ENCODE measurements around the gene MED1. TPM values are rescaled to one million over a fixed set of nuclear protein-coding genes. Genes with fewer than 3 reads are reported as not detected.

Gene MED1
- total and polyA plus RNA-seq, 9 of the 15 experiments (the other 6 are each of a cell fraction or from before 2014, with no cell fraction given), result 14.0 to 59.8 (median 46.7) TPM

DNA sequence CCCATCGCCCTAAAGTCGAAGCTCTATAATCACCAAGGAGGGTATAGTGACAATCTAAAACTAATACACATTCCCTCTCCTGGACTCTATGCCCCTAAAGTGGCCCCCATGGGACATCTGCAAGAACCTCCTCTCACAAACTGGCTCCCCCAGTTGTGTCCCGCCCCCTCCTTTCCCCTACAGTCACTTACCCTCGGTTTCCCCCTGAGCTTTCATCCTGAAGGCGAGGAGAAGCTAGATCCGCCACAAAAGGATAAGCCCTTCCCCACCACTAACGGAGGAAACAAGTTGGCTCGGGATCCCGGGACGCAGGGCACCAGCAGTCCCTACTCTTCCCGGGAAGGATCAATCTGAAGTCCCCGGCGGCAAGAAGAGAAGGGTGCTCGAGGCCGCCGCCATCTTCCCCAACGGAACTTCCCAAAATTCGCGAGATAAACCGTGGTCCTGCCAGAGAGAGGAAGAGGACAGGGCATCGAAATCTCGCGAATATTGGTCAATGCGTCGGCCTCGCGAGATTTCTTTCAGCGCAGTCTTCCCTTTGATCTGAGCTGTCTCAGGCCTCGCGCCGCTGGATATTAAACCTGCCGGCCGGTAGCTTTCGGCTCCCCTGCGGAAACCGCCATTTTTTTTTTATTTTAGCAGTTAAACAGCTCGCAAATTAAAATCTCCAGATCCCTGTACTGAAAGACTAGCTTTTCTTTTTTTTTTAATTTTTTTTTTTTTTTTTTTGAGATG, at the start of gene MED1 (continued):
- TF ChIP-seq LEF1 (IDR thresholded peaks at IDR 0.05), result peak; percentile 97
- TF ChIP-seq, protein P1, sequence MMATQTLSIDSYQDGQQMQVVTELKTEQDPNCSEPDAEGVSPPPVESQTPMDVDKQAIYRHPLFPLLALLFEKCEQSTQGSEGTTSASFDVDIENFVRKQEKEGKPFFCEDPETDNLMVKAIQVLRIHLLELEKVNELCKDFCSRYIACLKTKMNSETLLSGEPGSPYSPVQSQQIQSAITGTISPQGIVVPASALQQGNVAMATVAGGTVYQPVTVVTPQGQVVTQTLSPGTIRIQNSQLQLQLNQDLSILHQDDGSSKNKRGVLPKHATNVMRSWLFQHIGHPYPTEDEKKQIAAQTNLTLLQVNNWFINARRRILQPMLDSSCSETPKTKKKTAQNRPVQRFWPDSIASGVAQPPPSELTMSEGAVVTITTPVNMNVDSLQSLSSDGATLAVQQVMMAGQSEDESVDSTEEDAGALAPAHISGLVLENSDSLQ (IDR thresholded peaks at IDR 0.05), result 0 out of 2 replicates have a peak, but pooled peaks have one; percentile 26
- no peak for TF ChIP-seq ZNF668 (CRISPR knock-in tag; IDR thresholded peaks at IDR 0.05)
- TF ChIP-seq EGR1 (conservative IDR thresholded peaks at IDR 0.05), result peak; percentile 79
- peak; percentile 68 for TF ChIP-seq ASH1L (IDR thresholded peaks at IDR 0.05; ENCODE audit: borderline replicate concordance, low read depth, partially characterized antibody)
- TF ChIP-seq HSF4 (CRISPR knock-in tag; IDR thresholded peaks at IDR 0.05; ENCODE audit: borderline replicate concordance), result no peak
- TF ChIP-seq, protein P2, sequence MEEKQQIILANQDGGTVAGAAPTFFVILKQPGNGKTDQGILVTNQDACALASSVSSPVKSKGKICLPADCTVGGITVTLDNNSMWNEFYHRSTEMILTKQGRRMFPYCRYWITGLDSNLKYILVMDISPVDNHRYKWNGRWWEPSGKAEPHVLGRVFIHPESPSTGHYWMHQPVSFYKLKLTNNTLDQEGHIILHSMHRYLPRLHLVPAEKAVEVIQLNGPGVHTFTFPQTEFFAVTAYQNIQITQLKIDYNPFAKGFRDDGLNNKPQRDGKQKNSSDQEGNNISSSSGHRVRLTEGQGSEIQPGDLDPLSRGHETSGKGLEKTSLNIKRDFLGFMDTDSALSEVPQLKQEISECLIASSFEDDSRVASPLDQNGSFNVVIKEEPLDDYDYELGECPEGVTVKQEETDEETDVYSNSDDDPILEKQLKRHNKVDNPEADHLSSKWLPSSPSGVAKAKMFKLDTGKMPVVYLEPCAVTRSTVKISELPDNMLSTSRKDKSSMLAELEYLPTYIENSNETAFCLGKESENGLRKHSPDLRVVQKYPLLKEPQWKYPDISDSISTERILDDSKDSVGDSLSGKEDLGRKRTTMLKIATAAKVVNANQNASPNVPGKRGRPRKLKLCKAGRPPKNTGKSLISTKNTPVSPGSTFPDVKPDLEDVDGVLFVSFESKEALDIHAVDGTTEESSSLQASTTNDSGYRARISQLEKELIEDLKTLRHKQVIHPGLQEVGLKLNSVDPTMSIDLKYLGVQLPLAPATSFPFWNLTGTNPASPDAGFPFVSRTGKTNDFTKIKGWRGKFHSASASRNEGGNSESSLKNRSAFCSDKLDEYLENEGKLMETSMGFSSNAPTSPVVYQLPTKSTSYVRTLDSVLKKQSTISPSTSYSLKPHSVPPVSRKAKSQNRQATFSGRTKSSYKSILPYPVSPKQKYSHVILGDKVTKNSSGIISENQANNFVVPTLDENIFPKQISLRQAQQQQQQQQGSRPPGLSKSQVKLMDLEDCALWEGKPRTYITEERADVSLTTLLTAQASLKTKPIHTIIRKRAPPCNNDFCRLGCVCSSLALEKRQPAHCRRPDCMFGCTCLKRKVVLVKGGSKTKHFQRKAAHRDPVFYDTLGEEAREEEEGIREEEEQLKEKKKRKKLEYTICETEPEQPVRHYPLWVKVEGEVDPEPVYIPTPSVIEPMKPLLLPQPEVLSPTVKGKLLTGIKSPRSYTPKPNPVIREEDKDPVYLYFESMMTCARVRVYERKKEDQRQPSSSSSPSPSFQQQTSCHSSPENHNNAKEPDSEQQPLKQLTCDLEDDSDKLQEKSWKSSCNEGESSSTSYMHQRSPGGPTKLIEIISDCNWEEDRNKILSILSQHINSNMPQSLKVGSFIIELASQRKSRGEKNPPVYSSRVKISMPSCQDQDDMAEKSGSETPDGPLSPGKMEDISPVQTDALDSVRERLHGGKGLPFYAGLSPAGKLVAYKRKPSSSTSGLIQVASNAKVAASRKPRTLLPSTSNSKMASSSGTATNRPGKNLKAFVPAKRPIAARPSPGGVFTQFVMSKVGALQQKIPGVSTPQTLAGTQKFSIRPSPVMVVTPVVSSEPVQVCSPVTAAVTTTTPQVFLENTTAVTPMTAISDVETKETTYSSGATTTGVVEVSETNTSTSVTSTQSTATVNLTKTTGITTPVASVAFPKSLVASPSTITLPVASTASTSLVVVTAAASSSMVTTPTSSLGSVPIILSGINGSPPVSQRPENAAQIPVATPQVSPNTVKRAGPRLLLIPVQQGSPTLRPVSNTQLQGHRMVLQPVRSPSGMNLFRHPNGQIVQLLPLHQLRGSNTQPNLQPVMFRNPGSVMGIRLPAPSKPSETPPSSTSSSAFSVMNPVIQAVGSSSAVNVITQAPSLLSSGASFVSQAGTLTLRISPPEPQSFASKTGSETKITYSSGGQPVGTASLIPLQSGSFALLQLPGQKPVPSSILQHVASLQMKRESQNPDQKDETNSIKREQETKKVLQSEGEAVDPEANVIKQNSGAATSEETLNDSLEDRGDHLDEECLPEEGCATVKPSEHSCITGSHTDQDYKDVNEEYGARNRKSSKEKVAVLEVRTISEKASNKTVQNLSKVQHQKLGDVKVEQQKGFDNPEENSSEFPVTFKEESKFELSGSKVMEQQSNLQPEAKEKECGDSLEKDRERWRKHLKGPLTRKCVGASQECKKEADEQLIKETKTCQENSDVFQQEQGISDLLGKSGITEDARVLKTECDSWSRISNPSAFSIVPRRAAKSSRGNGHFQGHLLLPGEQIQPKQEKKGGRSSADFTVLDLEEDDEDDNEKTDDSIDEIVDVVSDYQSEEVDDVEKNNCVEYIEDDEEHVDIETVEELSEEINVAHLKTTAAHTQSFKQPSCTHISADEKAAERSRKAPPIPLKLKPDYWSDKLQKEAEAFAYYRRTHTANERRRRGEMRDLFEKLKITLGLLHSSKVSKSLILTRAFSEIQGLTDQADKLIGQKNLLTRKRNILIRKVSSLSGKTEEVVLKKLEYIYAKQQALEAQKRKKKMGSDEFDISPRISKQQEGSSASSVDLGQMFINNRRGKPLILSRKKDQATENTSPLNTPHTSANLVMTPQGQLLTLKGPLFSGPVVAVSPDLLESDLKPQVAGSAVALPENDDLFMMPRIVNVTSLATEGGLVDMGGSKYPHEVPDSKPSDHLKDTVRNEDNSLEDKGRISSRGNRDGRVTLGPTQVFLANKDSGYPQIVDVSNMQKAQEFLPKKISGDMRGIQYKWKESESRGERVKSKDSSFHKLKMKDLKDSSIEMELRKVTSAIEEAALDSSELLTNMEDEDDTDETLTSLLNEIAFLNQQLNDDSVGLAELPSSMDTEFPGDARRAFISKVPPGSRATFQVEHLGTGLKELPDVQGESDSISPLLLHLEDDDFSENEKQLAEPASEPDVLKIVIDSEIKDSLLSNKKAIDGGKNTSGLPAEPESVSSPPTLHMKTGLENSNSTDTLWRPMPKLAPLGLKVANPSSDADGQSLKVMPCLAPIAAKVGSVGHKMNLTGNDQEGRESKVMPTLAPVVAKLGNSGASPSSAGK (IDR thresholded peaks at IDR 0.05), result peak; percentile 75; the same call in 1 of the 2 replicates
- TF ChIP-seq CBFA2T3 (IDR thresholded peaks at IDR 0.05), result no peak
- TF ChIP-seq, protein P3, sequence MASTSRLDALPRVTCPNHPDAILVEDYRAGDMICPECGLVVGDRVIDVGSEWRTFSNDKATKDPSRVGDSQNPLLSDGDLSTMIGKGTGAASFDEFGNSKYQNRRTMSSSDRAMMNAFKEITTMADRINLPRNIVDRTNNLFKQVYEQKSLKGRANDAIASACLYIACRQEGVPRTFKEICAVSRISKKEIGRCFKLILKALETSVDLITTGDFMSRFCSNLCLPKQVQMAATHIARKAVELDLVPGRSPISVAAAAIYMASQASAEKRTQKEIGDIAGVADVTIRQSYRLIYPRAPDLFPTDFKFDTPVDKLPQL (IDR thresholded peaks at IDR 0.05; ENCODE audit: extremely low read depth, insufficient read length), result peak; percentile 65
- TF ChIP-seq, protein P4, sequence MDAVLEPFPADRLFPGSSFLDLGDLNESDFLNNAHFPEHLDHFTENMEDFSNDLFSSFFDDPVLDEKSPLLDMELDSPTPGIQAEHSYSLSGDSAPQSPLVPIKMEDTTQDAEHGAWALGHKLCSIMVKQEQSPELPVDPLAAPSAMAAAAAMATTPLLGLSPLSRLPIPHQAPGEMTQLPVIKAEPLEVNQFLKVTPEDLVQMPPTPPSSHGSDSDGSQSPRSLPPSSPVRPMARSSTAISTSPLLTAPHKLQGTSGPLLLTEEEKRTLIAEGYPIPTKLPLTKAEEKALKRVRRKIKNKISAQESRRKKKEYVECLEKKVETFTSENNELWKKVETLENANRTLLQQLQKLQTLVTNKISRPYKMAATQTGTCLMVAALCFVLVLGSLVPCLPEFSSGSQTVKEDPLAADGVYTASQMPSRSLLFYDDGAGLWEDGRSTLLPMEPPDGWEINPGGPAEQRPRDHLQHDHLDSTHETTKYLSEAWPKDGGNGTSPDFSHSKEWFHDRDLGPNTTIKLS (IDR thresholded peaks at IDR 0.05; ENCODE audit: borderline replicate concordance, low read depth), result peak; percentile 87
- peak; percentile 77 for TF ChIP-seq POLR2G (IDR thresholded peaks at IDR 0.05; ENCODE audit: low read depth, low read length)

Measured in K562 (cell line).